ENCODE measurements around the gene PLSCR1.

Gene PLSCR1

GRCh38 chr3:146540236-146540635 lies 4.2 kb downstream of the PLSCR1 start:
- Histone ChIP-seq H4K20me1 (ENCODE audit: control insufficient read depth, insufficient read depth, low read depth, low read length) (no peaks in the 10 kb centered on the region), H3K27me3 (ENCODE audit: control insufficient read depth, low read length) (no peaks in the 10 kb centered on the region), H3K36me3 (ENCODE audit: control insufficient read depth, low read length) (peaks cover 3% of the 10 kb centered on the region; the same call in 1 of the 2 replicates), H3K79me2 (ENCODE audit: control insufficient read depth, low read length) (peaks cover 31% of the 10 kb centered on the region), H3F3A (ENCODE audit: control insufficient read depth, insufficient read depth) (peaks cover 8% of the 10 kb centered on the region), H3K27ac (ENCODE audit: low read depth, low read length) (no peak overlapping the region), H3K4me3 (ENCODE audit: low read length) (no peak overlapping the region), H3K4me2 (ENCODE audit: low read length) (no peak overlapping the region), H3K4me1 (ENCODE audit: control insufficient read depth, low read length) (peaks cover 24% of the 10 kb centered on the region), H3K9me2 (replicated peaks; ENCODE audit: control insufficient read depth, low read length) (no peaks in the 10 kb centered on the region), H3K9me3 (ENCODE audit: control insufficient read depth, insufficient read depth, low read length) (no peaks in the 10 kb centered on the region)
- TF ChIP-seq EZH2phosphoT487 (IDR thresholded peaks at IDR 0.05; ENCODE audit: borderline replicate concordance, low read length): no peak
- TF ChIP-seq CTCF (IDR thresholded peaks at IDR 0.05; ENCODE audit: low read depth, low read length, poor library complexity, severe bottlenecking): no peak

- TF ChIP-seq EZH2phosphoT487 (IDR thresholded peaks at IDR 0.05; ENCODE audit: borderline replicate concordance, low read length): no peak
- TF ChIP-seq CTCF (IDR thresholded peaks at IDR 0.05; ENCODE audit: low read depth, low read length, poor library complexity, severe bottlenecking): no peak
- no peaks in the 10 kb centered on the region for H3K27me3 ChIP-seq (ENCODE audit: control insufficient read depth, low read length)
- no peaks in the 10 kb centered on the region for H3K9me2 ChIP-seq (replicated peaks; ENCODE audit: control insufficient read depth, low read length)
- H3K79me2 ChIP-seq (ENCODE audit: control insufficient read depth, low read length): peaks cover 31% of the 10 kb centered on the region
- no peak overlapping the region for H3K4me3 ChIP-seq (ENCODE audit: low read length)
- H3F3A ChIP-seq (ENCODE audit: control insufficient read depth, insufficient read depth): no peaks in the 10 kb centered on the region
- H3K4me2 ChIP-seq (ENCODE audit: low read length): no peak overlapping the region
- no peaks in the 10 kb centered on the region for H4K20me1 ChIP-seq (ENCODE audit: control insufficient read depth, insufficient read depth, low read depth, low read length)
- peaks cover 21% of the 10 kb centered on the region for H3K4me1 ChIP-seq (ENCODE audit: control insufficient read depth, low read length)
- H3K27ac ChIP-seq (ENCODE audit: low read depth, low read length): no peak overlapping the region
- no peaks in the 10 kb centered on the region for H3K9me3 ChIP-seq (ENCODE audit: control insufficient read depth, insufficient read depth, low read length)
- H3K36me3 ChIP-seq (ENCODE audit: control insufficient read depth, low read length): peaks cover 3% of the 10 kb centered on the region; the same call in 1 of the 2 replicates
Measured at GRCh38 chr3:146539315-146539714, 5.1 kb downstream of the PLSCR1 start.

- TF ChIP-seq CTCF (IDR thresholded peaks at IDR 0.05; ENCODE audit: low read depth, low read length, poor library complexity, severe bottlenecking) (no peak), EZH2phosphoT487 (IDR thresholded peaks at IDR 0.05; ENCODE audit: borderline replicate concordance, low read length) (no peak)
- H3K4me2 ChIP-seq (ENCODE audit: low read length): no peak overlapping the region
Measured at GRCh38 chr3:146537603-146538002, 6.8 kb downstream of the PLSCR1 start.

More at GRCh38 chr3:146537603-146538002, 6.8 kb downstream of the PLSCR1 start:
- Histone ChIP-seq H3K79me2 (ENCODE audit: control insufficient read depth, low read length) (peaks cover 25% of the 10 kb centered on the region), H3F3A (ENCODE audit: control insufficient read depth, insufficient read depth) (no peaks in the 10 kb centered on the region), H3K9me2 (replicated peaks; ENCODE audit: control insufficient read depth, low read length) (no peaks in the 10 kb centered on the region), H3K27me3 (ENCODE audit: control insufficient read depth, low read length) (no peaks in the 10 kb centered on the region), H3K36me3 (ENCODE audit: control insufficient read depth, low read length) (peaks cover 3% of the 10 kb centered on the region; the same call in 1 of the 2 replicates), H3K9me3 (ENCODE audit: control insufficient read depth, insufficient read depth, low read length) (no peaks in the 10 kb centered on the region), H4K20me1 (ENCODE audit: control insufficient read depth, insufficient read depth, low read depth, low read length) (no peaks in the 10 kb centered on the region), H3K4me3 (ENCODE audit: low read length) (no peak overlapping the region), H3K27ac (ENCODE audit: low read depth, low read length) (no peak overlapping the region), H3K4me1 (ENCODE audit: control insufficient read depth, low read length) (peaks cover 14% of the 10 kb centered on the region)
